NCI-H187 treated with DMSO at 0.1 percent for 48 hours (cell line): ENCODE measurements around the gene BTF3L4.
"Not testable (repeated sequence)": the region's sequence is repeated elsewhere in the genome, so short reads cannot be mapped to it uniquely, and the experiment has no call there.

Experiments
- DNase-seq: peaks from one replicate; lab custom pipeline; 2025; lab: John Stamatoyannopoulos, UW

Gene BTF3L4

DNA sequence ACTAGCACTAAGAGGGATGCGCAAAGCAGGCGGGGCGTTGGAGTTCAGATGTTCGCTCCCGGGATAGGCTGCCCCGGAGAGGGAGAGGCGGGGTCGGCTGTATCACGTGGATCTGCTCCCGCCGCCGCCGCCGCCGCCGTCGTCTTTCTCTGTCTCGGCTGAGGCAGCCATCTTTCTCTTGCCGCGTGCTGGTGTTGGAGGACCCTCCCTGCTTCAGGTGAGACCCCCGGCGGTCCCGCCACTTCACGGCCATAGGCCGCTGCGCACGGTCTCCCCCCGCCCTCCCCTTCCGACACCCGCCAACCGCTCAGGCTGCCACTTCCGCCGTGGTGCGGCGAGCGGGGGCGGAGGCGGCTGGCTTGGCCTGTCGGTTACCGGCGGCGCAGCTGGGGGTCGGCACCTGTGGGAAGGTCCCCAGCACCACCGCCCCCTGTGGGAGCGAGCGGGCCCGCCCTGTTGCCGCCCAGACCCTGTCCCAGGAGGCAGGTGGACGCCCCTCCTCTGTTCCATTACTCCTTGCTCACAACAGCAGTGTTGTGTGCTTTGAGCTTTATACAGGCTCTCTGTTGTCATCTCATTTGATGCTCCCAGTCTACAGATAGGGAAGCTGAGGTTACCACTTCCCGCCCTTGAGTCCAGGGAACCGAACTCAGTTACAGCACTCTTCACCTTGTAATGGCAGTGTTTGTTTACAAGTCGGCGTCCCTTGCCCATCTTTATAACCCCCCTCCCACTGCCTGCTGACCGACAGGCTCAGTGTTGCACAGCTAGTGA is at the start of gene BTF3L4:
Gene BTF3L4, plus strand, starts transcription at position 133 of the 774 bp plus-strand sequence. CDS start 3,553 bp downstream, outside the sequence.
- peak; percentile 93 for DNase-seq

DNA sequence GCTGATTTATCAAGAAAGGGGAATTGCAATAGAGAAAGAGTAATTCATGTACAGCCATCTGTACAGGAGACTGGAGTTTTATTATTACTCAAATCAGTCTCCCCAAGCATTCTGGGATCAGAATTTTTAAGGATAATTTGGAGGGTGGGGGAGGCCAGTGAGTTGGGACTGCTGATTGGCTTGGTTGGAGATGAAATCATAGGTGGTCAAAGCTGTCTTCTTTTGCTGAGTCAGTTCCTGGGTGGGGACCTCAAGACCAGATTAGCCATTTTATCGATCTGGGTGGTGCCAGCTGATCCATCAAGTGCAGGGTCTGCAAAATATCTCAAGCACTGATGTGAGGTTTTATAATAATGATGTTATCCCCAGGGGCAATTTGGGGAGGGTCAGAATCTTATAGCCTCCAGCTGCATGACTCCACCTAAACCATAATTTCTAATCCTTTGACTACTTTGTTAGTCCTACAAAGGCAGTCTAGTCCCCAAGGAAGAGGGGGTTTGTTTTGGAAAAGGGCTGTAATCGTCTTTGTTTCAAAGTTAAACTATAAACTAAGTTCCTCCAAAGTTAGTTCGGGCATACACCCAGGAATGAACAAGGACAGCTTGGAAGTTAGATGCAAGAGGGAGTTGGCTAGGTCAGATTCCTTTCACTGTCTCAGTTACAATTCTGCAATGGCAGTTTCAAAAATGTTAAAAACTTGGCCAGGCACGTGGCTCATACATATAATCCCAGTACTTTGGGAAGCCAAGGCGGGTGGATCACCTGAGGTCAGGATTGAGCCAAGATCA is 48.7 kb upstream of the BTF3L4 start:
- DNase-seq = no peak

DNA sequence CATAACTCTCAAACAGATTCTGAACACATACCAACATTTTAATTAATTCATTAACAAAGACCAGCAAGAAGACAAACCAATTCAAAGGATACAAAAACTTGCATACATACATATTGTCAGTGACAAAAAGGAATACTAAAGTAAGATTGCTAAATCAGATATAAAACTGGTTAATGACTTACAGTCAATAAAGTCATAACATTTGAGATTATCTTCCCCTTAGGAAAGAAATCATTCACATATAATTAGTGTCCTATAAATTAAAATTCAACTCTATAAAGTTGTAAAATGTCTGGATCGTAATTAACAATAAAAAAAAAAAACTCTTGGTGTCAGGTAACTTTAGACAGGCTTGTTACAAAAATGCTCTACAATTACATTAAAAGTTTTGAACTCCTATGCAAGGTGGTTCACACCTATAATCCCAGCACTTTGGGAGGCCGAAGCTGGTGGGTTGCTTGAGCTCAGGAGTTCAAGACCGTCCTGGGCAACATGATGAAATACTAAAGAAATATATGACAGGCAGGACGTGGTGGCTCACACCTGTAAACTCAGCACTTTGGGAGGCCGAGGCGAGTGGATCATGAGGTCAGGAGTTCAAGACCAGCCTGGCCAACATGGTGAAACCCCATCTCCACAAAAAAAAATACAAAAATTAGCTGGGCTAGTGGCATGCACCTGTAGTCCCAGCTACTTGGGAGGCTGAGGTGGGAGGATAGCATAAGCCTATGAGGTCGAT is 47.9 kb upstream of the BTF3L4 start:
- no peak for DNase-seq

DNA sequence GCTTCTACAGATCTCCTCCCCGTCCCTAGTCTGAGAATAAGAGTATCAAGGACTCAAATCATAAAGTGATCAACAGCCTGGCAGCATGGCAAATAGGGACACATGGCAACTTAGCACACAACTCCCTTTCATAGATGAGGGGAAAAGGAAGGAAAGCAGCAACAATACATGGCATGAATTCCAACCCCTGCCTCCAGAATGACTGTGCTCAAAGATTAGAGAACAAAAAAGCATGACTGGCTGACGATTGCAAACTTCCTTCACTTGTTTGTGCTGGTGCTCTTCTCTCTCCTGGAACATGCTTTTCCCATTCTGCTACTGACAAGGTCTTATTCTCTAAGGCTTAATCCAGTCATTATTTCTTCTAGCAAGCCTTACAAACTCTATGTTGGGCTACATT is 34.0 kb upstream of the BTF3L4 start:
- DNase-seq = no peak

DNA sequence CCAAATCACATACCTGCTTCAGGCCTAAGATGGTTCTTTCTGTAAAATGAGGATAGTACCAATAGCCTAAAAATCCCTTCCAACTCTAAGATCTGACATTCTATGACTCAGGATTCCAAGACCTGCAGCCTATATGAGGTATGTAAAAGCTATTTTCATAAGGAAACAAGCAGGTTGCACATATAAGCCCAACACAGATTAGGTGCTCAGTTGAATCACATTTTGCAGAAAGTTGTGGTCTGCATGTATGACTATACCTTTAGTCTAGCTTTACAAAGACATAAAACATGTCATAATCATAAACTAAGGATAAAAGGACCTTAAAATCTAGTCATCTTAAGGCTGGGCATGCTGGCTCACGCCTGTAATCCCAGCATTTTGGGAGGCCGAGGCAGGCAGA is 29.8 kb upstream of the BTF3L4 start:
- DNase-seq = no peak

DNA sequence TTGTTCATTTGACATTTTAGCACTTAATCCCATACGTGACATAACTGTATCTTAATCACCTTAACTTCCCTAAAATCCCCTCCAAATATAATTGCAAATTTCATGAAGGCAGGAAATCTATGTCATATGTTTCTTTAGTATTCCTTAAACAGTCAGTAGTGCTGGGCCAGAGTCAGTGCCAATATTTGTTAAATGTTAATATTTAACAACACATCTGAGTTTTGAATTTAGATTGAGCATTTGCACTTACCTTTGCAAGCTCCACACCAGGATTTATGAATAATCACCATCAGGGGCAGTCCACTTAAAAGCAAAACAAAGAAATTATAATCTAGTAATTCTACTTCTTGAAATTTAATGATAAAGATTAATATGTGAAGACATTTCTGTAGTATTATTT is 27.8 kb upstream of the BTF3L4 start:
- DNase-seq = no peak

DNA sequence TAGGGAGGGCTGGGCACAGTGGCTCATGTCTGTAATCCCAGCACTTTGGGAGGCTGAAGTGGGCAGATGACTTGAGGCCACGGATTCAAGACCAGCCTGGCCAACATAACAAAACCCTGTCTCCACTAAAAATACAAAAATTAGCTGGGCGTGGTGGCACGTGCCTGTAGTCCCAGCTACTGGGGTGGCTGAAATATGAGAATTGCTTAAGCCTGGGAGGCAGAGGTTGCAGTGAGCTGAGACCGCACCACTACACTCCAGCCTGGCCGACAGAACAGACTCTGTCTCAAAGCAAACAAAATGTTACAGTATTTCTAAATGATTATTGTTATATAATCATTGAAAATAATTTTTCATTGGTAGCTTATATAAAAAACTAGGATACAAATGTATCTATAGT is 27.3 kb upstream of the BTF3L4 start:
- DNase-seq = not testable (repeated sequence)

DNA sequence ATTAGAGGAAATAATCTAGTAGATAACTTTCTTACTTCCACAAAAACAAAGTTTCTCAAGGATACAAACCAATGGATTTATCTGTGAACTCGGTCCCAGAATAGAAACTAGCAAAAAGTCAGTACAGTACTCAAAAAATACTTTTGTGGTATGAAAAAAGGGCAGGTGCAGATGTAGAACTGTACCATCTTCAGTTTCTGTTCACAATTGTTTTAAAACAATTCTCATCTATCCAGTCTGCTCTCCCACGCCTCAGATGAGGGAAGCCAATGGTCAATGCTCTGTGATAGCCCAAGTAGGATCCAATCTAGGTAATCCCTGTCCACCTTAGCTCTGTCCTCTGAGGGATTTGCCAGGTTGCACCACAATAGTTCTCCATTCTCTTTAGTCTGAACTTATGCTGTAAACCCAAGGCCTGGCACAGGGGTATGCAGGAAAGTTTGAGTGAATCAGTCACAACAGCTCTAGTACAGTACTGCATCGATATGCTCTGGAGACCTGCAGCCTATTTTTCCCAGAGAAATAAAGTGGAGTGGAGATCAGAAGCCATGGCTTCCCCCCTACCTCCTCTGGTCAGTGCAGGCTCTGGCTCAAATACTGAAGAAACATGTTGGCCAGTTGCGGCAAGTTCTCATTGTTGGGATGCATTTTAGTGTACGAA is 23.8 kb upstream of the BTF3L4 start:
- DNase-seq = no peak

DNA sequence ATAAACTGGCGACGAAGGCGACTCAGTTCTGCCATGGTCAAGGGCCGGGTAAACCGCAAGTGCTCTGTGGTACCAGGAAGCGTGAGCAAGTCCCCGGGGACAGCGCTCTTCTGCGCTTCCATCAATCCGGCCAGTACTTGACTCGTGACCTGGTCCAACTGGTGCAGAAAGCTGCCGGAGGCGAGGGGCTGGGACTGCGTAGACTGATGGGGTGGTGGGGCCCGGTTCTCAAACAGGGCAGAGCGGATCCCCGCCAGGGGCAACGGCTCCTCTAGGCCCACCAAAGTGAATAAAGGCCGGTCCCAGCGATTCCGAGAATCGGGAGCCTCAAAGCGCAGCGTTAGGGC is 23.3 kb upstream of the BTF3L4 start:
- no peak for DNase-seq

DNA sequence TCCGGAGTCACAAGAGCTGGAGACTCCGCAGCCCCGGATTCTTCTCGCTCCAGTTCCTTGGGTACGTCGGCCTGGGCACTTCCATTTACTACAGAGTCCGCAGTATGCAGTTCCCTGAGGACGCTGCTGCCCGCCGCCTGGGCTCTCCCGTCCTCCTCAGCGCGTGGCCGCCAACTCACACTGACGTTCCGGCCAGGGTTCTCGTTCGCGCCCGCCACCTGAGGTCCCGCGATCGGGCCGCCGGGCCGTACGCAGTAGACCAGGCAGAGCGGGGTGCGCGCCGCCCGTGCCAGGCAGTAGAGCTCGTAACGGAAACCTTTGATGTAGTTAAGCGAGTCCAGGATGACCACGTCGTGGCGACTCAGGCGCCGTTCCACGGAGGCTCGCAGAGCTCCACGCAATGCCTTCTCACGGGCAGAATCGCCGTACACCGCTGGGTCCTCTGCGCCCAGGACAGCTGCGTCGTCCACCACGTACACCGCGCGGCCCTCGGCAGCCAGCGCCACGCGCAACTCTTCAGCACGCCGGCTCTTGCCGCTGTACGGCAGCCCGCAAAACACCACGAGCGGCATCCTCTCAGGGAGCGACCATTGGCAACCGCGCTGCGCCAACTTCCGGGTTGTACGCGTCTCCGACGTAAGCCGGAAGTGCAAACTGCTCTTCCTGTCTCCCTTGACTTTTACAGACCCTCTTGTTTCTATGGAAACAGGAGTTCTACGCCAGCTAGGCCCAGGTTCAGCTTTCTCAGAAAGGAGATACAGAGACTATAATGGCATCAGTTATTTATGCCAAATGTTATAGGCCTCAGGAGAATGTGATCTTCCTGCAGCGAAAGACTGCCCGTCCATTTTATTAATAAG is 22.7 kb upstream of the BTF3L4 start, which contains the start of gene KTI12:
Gene KTI12, minus strand, starts transcription at position 621 of the 860 bp plus-strand sequence. Its CDS starts 49 bp downstream, at position 572.
- DNase-seq = peak; percentile 27

DNA sequence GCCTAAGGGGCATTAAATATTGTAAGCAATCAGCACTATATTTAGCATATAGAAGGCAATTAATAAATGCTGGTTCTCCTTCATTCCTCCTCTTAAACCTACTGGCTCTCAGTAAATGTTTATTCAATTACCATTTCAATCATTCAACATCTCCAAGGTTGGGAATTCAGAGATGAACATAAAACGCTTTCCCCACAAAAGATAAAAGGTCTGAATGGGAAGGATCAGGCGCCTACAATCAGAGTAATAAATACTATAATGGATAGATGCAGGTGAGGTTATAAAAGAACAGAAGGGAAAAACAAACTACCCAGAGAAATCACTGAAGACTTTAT is 22.1 kb upstream of the BTF3L4 start:
- DNase-seq = no peak

DNA sequence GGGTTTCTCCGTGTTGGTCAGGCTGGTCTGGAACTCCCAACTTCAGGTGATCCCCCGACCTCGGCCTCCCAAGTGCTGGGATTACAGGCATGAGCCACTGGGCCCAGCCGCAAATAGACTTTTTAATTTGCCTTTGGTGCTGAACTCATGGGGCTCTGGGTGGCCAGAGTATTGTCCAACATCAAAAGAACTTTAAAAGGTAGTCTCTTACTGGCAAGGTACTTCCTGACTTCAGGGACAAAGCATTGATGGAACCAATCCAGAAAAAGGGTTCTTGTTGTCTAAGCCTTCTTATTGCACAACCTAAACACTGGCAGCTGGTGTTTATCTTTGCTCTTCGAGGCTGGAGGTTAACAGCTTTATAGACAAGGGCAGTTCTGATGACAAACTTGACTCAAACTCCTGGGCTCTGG is 18.7 kb upstream of the BTF3L4 start:
- DNase-seq = no peak

DNA sequence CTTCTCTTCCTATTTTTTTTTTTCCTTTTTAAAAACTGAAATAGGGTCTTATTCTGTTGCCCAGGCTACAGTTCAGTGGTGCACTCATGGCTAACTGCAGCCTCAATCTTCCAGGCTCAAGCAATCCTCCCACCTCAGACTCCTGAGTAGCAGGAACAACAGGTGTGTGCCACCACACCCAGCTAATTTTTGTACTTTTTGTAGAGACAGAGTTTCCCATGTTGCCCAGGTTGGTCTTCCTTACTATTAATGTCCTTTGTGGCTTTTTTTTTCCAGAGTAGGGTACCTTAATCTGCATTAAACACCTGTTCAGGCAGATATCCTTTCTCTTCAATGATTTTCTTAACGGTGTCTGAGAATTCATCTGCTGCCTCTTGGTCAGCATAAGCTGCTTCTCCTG is 18.2 kb upstream of the BTF3L4 start:
- DNase-seq = no peak

DNA sequence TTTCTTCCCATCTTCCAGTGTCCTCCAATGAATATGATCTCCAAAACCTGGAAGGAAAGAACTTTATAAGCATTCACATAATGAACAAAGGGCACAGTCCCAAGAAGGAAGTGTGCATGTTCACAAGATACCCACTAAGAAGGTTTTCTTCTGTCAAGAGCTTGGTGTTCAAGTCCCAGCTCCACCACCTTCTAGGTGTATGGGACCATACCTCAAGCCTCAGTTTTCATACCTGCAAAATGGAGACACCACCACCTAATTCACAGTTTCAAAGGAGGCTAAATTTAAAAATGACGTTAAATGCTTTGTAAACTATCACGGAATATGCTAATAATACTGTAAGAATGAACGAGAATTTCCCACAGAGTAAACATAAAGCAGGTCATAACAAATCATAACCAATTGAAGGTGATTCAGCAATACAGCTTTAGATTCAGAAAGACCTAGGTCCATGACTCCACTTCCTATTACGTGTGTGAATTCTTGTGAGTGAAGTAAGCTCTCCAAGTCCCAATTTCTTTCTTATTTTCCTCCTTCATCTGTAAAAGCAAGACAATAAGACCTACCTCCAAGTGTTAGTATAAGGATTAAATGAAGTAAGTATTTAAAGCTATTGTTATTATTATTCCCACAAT is 14.4 kb upstream of the BTF3L4 start:
- no peak for DNase-seq

DNA sequence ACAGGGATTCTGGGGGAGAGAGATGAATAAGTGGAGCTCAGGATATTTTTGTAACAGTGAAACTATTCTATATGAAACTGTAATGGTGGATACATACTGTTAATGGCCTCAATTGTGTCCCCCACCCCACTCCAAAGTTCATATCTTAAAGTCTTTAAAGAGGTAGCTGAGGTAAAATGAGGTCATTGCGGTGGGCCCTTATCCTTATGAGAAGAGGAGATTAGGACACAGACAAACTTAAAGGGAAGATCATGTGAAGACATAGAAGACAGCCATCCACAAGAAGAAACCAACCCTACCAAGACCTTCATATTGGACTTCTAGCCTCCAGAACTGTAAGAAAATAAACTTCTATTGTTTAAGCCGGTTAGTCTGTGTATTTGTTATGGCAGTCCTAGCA is 10.9 kb upstream of the BTF3L4 start:
- no peak for DNase-seq

DNA sequence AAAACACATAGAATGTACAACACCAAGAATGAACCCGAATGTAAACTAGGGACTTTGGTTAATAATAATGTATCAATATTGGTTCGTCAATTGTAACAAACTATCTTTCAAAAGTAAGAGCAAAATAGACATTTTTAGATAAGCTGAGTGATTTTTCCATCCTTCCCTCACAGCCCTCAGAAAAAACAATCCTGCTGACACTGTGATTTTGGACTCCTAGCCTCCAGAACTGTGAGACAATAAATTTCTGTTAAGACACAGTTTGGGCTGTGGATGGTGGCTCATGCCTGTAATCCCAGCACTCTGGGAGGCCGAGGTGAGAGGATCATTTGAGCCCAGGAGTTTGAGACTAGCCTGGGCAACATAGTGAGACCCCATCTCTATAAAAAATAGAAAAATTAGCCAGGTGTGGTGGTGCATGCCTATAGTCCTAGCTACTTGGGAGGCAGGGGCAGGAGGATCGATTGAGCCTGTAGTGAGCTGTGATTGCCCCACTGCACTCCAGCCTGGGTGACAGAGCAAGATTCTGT is 10.4 kb upstream of the BTF3L4 start:
- DNase-seq = not testable (repeated sequence)

DNA sequence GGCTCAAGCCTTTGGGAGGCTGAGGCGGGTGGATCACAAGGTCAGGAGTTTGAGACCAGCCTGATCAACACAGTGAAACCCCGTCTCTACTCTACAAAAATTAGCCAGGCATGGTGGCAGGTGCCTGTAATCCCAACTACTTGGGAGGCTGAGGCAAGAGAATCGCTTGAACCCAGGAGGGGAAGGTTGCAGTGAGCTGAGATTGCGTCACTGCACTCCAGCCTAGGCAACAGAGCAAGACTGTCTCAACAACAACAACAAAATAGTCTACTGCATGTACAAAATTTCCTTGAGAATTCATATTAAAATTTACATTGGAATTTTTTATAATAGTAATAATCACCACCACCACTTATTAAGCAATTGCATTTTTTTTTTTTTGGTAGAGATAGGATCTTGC is 6.8 kb upstream of the BTF3L4 start:
- not testable (repeated sequence) for DNase-seq

DNA sequence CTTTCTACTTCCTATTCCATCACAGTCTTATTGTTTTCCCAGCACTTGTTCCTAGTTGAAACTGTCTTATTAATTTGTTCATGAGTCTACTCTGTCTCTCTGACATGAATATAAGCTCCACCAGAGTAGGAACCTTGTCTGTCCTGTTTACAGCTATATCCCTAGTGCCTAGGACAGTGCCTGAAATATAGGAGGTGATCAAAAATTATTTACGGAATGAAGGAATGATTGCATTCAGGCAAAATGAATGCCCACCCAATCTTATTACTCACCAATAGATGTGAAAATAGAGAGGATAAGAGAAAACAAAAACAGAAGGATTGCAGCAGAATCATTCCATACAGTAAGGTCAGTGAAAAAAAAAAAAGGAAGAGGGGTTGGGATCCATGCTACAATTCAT is 2.2 kb upstream of the BTF3L4 start:
- DNase-seq = no peak

DNA sequence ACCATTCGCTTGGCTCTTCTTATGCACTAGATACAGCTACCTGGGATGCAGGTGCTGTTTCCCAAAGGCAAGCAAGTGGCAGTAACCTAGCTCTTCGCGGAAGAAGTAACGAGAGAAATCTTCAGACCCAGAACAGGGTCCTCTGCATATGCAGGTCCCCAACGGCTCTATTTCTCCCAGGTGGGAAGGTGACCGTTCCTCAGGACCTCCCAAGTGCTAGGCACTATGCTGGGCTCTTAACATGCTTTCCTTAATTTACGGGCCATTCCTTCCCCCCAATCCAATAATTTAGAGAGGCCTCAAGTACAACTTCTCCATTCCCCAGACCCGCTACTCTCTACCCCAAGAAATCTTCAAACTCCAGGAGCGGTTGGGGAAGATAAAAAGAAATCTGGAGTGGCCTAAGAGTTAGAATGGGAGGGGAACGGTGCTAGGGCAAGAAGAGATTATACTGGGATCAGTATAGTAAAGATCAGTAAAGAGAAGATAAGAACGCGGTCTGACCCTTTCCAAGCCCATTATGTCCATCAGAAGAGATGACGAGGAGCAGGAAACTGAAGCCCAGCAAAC is 1.5 kb upstream of the BTF3L4 start:
- DNase-seq = no peak
